Mesenchymal stem cell (in vitro differentiated cells and primary cell): Measurements from ENCODE around the gene NIN.

ENCODE experiments used
- DNase-seq: peaks from one replicate; pipeline ENCODE4 v3.0.0-alpha.2; 2013
- H2AFZ ChIP-seq: one replicate; pipeline ENCODE4 v1.6.1; 2013; ENCODE audit warnings: low read depth, mild to moderate bottlenecking, control low read depth, inconsistent platforms, low read length, moderate library complexity
- H2AK5ac ChIP-seq: 2 replicates; pipeline ENCODE4 v1.6.1; 2013; ENCODE audit warnings: low read length, moderate library complexity, mild to moderate bottlenecking, inconsistent platforms; ENCODE audit not compliant: severe bottlenecking
- H2BK120ac ChIP-seq: one replicate; pipeline ENCODE4 v1.6.1; 2013; ENCODE audit warnings: low read depth, mild to moderate bottlenecking, inconsistent platforms, low read length, moderate library complexity
- H2BK12ac ChIP-seq, 2 experiments: one replicate each; pipeline ENCODE4 v1.6.1; 2013; ENCODE audit warnings: inconsistent platforms in 2 of 2, low read length in 2 of 2, mild to moderate bottlenecking in 2 of 2, moderate library complexity in 2 of 2, control low read depth in 1 of 2
- H2BK15ac ChIP-seq: one replicate; pipeline ENCODE4 v1.6.1; 2013; ENCODE audit warnings: mild to moderate bottlenecking, low read depth, inconsistent platforms; ENCODE audit not compliant: poor library complexity, severe bottlenecking
- H2BK5ac ChIP-seq: 2 replicates; pipeline ENCODE4 v1.6.1; 2013; ENCODE audit warnings: low read depth, mild to moderate bottlenecking, low read length, control low read depth, inconsistent platforms; ENCODE audit not compliant: poor library complexity, severe bottlenecking
- H3K14ac ChIP-seq, 2 experiments: one replicate each; pipeline ENCODE4 v1.6.1; 2013; ENCODE audit warnings: inconsistent platforms in 2 of 2, low read length in 2 of 2, control low read depth in 1 of 2, mild to moderate bottlenecking in 1 of 2, moderate library complexity in 1 of 2
- H3K18ac ChIP-seq, 2 experiments: one replicate each; pipeline ENCODE4 v1.6.1; 2013; ENCODE audit warnings: inconsistent platforms in 2 of 2, low read length in 2 of 2, control low read depth in 1 of 2, low read depth in 1 of 2, mild to moderate bottlenecking in 1 of 2
- H3K23ac ChIP-seq, 2 experiments: one replicate each; pipeline ENCODE4 v1.6.1; 2013; ENCODE audit warnings: inconsistent platforms in 2 of 2, low read length in 2 of 2, mild to moderate bottlenecking in 2 of 2, moderate library complexity in 2 of 2, control low read depth in 1 of 2
- H3K27ac ChIP-seq: 2 replicates; pipeline ENCODE4 v1.5.1; 2013; ENCODE audit warnings: mild to moderate bottlenecking, moderate library complexity, low read length, control low read depth, inconsistent platforms; ENCODE audit not compliant: poor library complexity, severe bottlenecking
- H3K27me3 ChIP-seq, 2 experiments: 2 replicates each; pipeline versions ENCODE4 v1.6.1 to v1.7.0; 2013; ENCODE audit warnings: low read length in 2 of 2, mild to moderate bottlenecking in 2 of 2, moderate library complexity in 2 of 2, control low read depth in 1 of 2, inconsistent platforms in 1 of 2; ENCODE audit not compliant: control insufficient read depth in 1 of 2, insufficient read depth in 1 of 2
- H3K36me3 ChIP-seq, 2 experiments: 2 replicates each; pipeline versions ENCODE4 v1.6.1 to v1.7.0; 2013; ENCODE audit warnings: low read length in 2 of 2, control low read depth in 1 of 2, inconsistent platforms in 1 of 2, low read depth in 1 of 2, mild to moderate bottlenecking in 1 of 2; ENCODE audit not compliant: insufficient read depth in 2 of 2, control insufficient read depth in 1 of 2
- H3K4ac ChIP-seq, 2 experiments: one replicate each; pipeline ENCODE4 v1.6.1; 2013; ENCODE audit warnings: inconsistent platforms in 2 of 2, low read length in 2 of 2, mild to moderate bottlenecking in 2 of 2, moderate library complexity in 2 of 2, control low read depth in 1 of 2, low read depth in 1 of 2
- H3K4me1 ChIP-seq: 2 replicates; pipeline ENCODE4 v1.6.1; 2013; ENCODE audit warnings: low read depth, low read length, control low read depth; ENCODE audit not compliant: control insufficient read depth, insufficient read depth
- H3K4me2 ChIP-seq: 2 replicates; pipeline ENCODE4 v1.6.1; 2013; ENCODE audit warnings: low read length, mild to moderate bottlenecking, inconsistent platforms; ENCODE audit not compliant: poor library complexity, severe bottlenecking
- H3K4me3 ChIP-seq, 2 experiments: 2 replicates each; pipeline versions ENCODE4 v1.5.1 to v1.7.0; 2013; ENCODE audit warnings: low read length in 2 of 2, mild to moderate bottlenecking in 2 of 2, control low read depth in 1 of 2, low read depth in 1 of 2; ENCODE audit not compliant: insufficient read depth in 1 of 2
- H3K79me1 ChIP-seq: replicated peaks from 2 replicates; pipeline ENCODE4 v1.6.1; 2013; ENCODE audit warnings: mild to moderate bottlenecking, control low read depth, low read length, inconsistent platforms; ENCODE audit not compliant: poor library complexity, severe bottlenecking
- H3K9ac ChIP-seq: 2 replicates; pipeline ENCODE4 v1.7.0; 2013; ENCODE audit warnings: mild to moderate bottlenecking, low read length, moderate library complexity
- H3K9me3 ChIP-seq: 2 replicates; pipeline ENCODE4 v1.7.0; 2013; ENCODE audit warnings: mild to moderate bottlenecking, low read length; ENCODE audit not compliant: control insufficient read depth
- H4K8ac ChIP-seq: one replicate; pipeline ENCODE4 v1.6.1; 2013; ENCODE audit warnings: inconsistent platforms, mild to moderate bottlenecking, low read length, moderate library complexity
- H4K91ac ChIP-seq: one replicate; pipeline ENCODE4 v1.6.1; 2013; ENCODE audit warnings: mild to moderate bottlenecking, low read length, inconsistent platforms
- WGBS: methylation state at CpG from one replicate; pipeline ENCODE4 v1.1.7; 2013; ENCODE audit warnings: mixed read lengths; 5-methylcytosine and 5-hydroxymethylcytosine counted together

The NIN gene

GRCh38 chr14:50757702-50758101 lies 73.3 kb downstream of the NIN start:
- H4K91ac ChIP-seq, result no peak overlapping the region
- H3K4me3 ChIP-seq, result no peak overlapping the region
- peaks cover 15% of the 10 kb centered on the region for H3K79me1 ChIP-seq
- no peak overlapping the region for H2BK15ac ChIP-seq
- H2BK5ac ChIP-seq, result no peak overlapping the region
- H2BK12ac ChIP-seq, result no peak overlapping the region
- H3K4me1 ChIP-seq, result peaks cover under 1% of the 10 kb centered on the region
- H2BK120ac ChIP-seq, result no peak overlapping the region
- H3K36me3 ChIP-seq, result peaks cover 20 to 79% of the 10 kb centered on the region in 2 experiments
- H4K8ac ChIP-seq, result no peak overlapping the region
- no peaks in the 10 kb centered on the region for H3K27me3 ChIP-seq
- H2AK5ac ChIP-seq, result no peak overlapping the region
- H3K27ac ChIP-seq, result no peak overlapping the region
- 96% methylated on average over 4 of the region's 4 CpGs for WGBS
- DNase-seq, result no peak
- no peak overlapping the region for H3K18ac ChIP-seq
- H3K4ac ChIP-seq, result no peak overlapping the region
- no peak overlapping the region for H3K4me2 ChIP-seq
- H3K9ac ChIP-seq, result no peak overlapping the region
- H2AFZ ChIP-seq, result no peak overlapping the region
- H3K14ac ChIP-seq, result no peak overlapping the region
- no peaks in the 10 kb centered on the region for H3K9me3 ChIP-seq
- no peak overlapping the region for H3K23ac ChIP-seq

- no peaks in the 10 kb centered on the region for H3K27me3 ChIP-seq
- H2BK5ac ChIP-seq, result no peak overlapping the region
- no peak overlapping the region for H3K27ac ChIP-seq
- H3K4ac ChIP-seq, result no peak overlapping the region
- peaks cover 14% of the 10 kb centered on the region for H3K79me1 ChIP-seq
- no peaks in the 10 kb centered on the region for H3K4me1 ChIP-seq
- H4K91ac ChIP-seq, result no peak overlapping the region
- no peak for DNase-seq
- no peak overlapping the region for H4K8ac ChIP-seq
- no peak overlapping the region for H2AFZ ChIP-seq
- no peak overlapping the region for H2BK12ac ChIP-seq
- H3K23ac ChIP-seq, result no peak overlapping the region
- H3K9ac ChIP-seq, result no peak overlapping the region
- H2BK120ac ChIP-seq, result no peak overlapping the region
- no peak overlapping the region for H3K4me2 ChIP-seq
- no peak overlapping the region for H3K4me3 ChIP-seq
- H3K9me3 ChIP-seq, result no peaks in the 10 kb centered on the region
- no peak overlapping the region for H2AK5ac ChIP-seq
- H3K18ac ChIP-seq, result no peak overlapping the region
- H3K36me3 ChIP-seq, result peaks cover 20 to 81% of the 10 kb centered on the region in 2 experiments
- H3K14ac ChIP-seq, result no peak overlapping the region
- WGBS, result 97% methylated on average over 8 of the region's 8 CpGs
- no peak overlapping the region for H2BK15ac ChIP-seq
These were observed 74.7 kb downstream of the NIN start for GRCh38 chr14:50756300-50756699.

- no peak for DNase-seq
- H3K79me1 ChIP-seq, result no peaks in the 10 kb centered on the region
- H3K9ac ChIP-seq, result no peak overlapping the region
- no peaks in the 10 kb centered on the region for H3K27me3 ChIP-seq
- no peak overlapping the region for H3K4ac ChIP-seq
- no peak overlapping the region for H2BK15ac ChIP-seq
- H3K27ac ChIP-seq, result no peak overlapping the region
- no peak overlapping the region for H2AFZ ChIP-seq
- no peak overlapping the region for H3K14ac ChIP-seq
- H3K23ac ChIP-seq, result no peak overlapping the region
- no peaks in the 10 kb centered on the region for H3K9me3 ChIP-seq
- no peak overlapping the region for H3K4me2 ChIP-seq
- H3K36me3 ChIP-seq, result peaks cover 9 to 78% of the 10 kb centered on the region in 2 experiments
- no peak overlapping the region for H2BK120ac ChIP-seq
- WGBS, result 100% methylated on average over 1 of the region's 1 CpG
- no peak overlapping the region for H3K18ac ChIP-seq
- H2AK5ac ChIP-seq, result no peak overlapping the region
- no peak overlapping the region for H2BK12ac ChIP-seq
- no peak overlapping the region for H4K8ac ChIP-seq
- H4K91ac ChIP-seq, result no peak overlapping the region
- no peaks in the 10 kb centered on the region for H3K4me1 ChIP-seq
- H3K4me3 ChIP-seq, result no peak overlapping the region
- H2BK5ac ChIP-seq, result no peak overlapping the region
These were observed 80.6 kb downstream of the NIN start for GRCh38 chr14:50750323-50750722.

GRCh38 chr14:50745401-50746058 lies 85.4 kb downstream of the NIN start:
- no peak for DNase-seq

More at GRCh38 chr14:50745401-50746058, 85.4 kb downstream of the NIN start:
- H3K4me3 ChIP-seq, result no peak overlapping the region
- H3K23ac ChIP-seq, result no peak overlapping the region
- H2BK12ac ChIP-seq, result no peak overlapping the region
- H2BK15ac ChIP-seq, result no peak overlapping the region
- H2BK5ac ChIP-seq, result no peak overlapping the region
- H3K79me1 ChIP-seq, result no peaks in the 10 kb centered on the region
- H3K4me2 ChIP-seq, result no peak overlapping the region
- no peak overlapping the region for H4K8ac ChIP-seq
- no peak overlapping the region for H3K14ac ChIP-seq
- WGBS, result 98% methylated on average over 4 of the region's 5 CpGs
- peaks cover 14 to 82% of the 10 kb centered on the region in 2 experiments for H3K36me3 ChIP-seq
- no peak overlapping the region for H3K9ac ChIP-seq
- no peak overlapping the region for H2AFZ ChIP-seq
- H3K9me3 ChIP-seq, result no peaks in the 10 kb centered on the region
- H3K4me1 ChIP-seq, result no peaks in the 10 kb centered on the region
- H3K4ac ChIP-seq, result no peak overlapping the region
- H4K91ac ChIP-seq, result no peak overlapping the region
- no peak overlapping the region for H2AK5ac ChIP-seq
- no peak overlapping the region for H2BK120ac ChIP-seq
- H3K27ac ChIP-seq, result no peak overlapping the region
- no peak overlapping the region for H3K18ac ChIP-seq
- no peaks in the 10 kb centered on the region for H3K27me3 ChIP-seq
